Caco-2 (cell line): Measurements from ENCODE around the gene FGF5. TPM values are rescaled to one million over a fixed set of nuclear protein-coding genes. Genes with fewer than 3 reads are reported as not detected.
A peak's percentile ranks its signal among the peaks of the same experiment; 100 is the strongest.

ENCODE experiments used
- BruUV-seq: library from RNA; stranded (reverse); fragments of 400-500 nt; replicated peaks from 2 replicates; lab custom pipeline; 2021; lab: Mats Ljungman, UMichigan
- CTCF ChIA-PET: fragments of 300-600 bp; sonication (Branson Sonifier 250); formaldehyde crosslinking; loops from one replicate; lab custom pipeline; 2022; ENCODE audit warnings: antibody characterized with exemption; lab: Charles Lee
- POLR2A ChIA-PET: fragments of 300-600 bp; sonication (Branson Sonifier 250); formaldehyde crosslinking; loops from one replicate; lab custom pipeline; 2022; ENCODE audit warnings: antibody characterized with exemption; lab: Charles Lee
- DNase-seq, 2 experiments: peaks; one replicate each; pipeline versions ENCODE4 v3.0.0 to v3.0.0-alpha.2; 2020 to 2022
- H3K27me3 ChIP-seq: replicated peaks from 2 replicates; pipeline ENCODE4 v1.6.0; 2011; ENCODE audit warnings: low read length; ENCODE audit not compliant: control insufficient read depth, insufficient read depth
- H3K36me3 ChIP-seq: 2 replicates; pipeline ENCODE4 v1.5.1; 2011; ENCODE audit warnings: low read length; ENCODE audit not compliant: control insufficient read depth, insufficient read depth
- H3K4me1 ChIP-seq: fragments of 250-450 bp; sonication (Bioruptor Pico); 2 replicates; pipeline ENCODE4 v1.5.1; 2020; ENCODE audit warnings: mild to moderate bottlenecking
- H3K4me3 ChIP-seq: 2 replicates; pipeline ENCODE4 v1.5.1; 2011; ENCODE audit warnings: low read depth, mild to moderate bottlenecking, control low read depth, low read length
- H3K9me3 ChIP-seq: fragments of 250-450 bp; sonication (Bioruptor Pico); 2 replicates; pipeline ENCODE4 v1.5.1; 2020; ENCODE audit warnings: mild to moderate bottlenecking, moderate library complexity
- H3K27ac Mint-ChIP-seq: one replicate; pipeline ENCODE4 v1.8.0; 2022; ENCODE audit warnings: mixed read lengths; ENCODE audit not compliant: unreplicated experiment
- H3K27me3 Mint-ChIP-seq: one replicate; pipeline ENCODE4 v1.8.0; 2022; ENCODE audit warnings: mixed read lengths; ENCODE audit not compliant: insufficient read depth, unreplicated experiment
- H3K36me3 Mint-ChIP-seq: one replicate; pipeline ENCODE4 v1.8.0; 2022; ENCODE audit warnings: mild to moderate bottlenecking, mixed read lengths; ENCODE audit not compliant: insufficient read depth, unreplicated experiment
- H3K4me1 Mint-ChIP-seq: one replicate; pipeline ENCODE4 v1.8.0; 2022; ENCODE audit warnings: low read depth, mixed read lengths; ENCODE audit not compliant: unreplicated experiment
- H3K4me3 Mint-ChIP-seq: one replicate; pipeline ENCODE4 v1.8.0; 2022; ENCODE audit warnings: mild to moderate bottlenecking, moderate library complexity, mixed read lengths; ENCODE audit not compliant: unreplicated experiment
- H3K9me3 Mint-ChIP-seq: one replicate; pipeline ENCODE4 v1.8.0; 2022; ENCODE audit warnings: mixed read lengths; ENCODE audit not compliant: unreplicated experiment
- intact Hi-C: fragments of 100-400 bp; cut with micrococcal nuclease; formaldehyde crosslinking; loops from one replicate; pipeline ENCODE4 v1.10.0; 2022; ENCODE audit not compliant: unreplicated experiment
- total RNA-seq: library from RNA; stranded (reverse); gene quantifications from 2 replicates; pipeline ENCODE4 v1.2.3, GENCODE V29; 2022
- TF ChIP-seq, protein P1 (sequence below), 2 experiments: fragments of 200-600 bp in 1 of 2; IDR thresholded peaks; 1 replicate in 1 of 2; 2 replicates in 1 of 2; pipeline versions ENCODE4 v1.5.1 to v1.8.0; 2011 to 2022; ENCODE audit warnings: antibody characterized with exemption in 1 of 2, control low read depth in 1 of 2, inconsistent platforms in 1 of 2, low read depth in 1 of 2, low read length in 1 of 2, mild to moderate bottlenecking in 1 of 2, moderate library complexity in 1 of 2; ENCODE audit not compliant: insufficient read depth in 1 of 2, severe bottlenecking in 1 of 2, unreplicated experiment in 1 of 2

Gene FGF5
- total RNA-seq, 1 experiment from 2014 or later: not detected

DNA sequence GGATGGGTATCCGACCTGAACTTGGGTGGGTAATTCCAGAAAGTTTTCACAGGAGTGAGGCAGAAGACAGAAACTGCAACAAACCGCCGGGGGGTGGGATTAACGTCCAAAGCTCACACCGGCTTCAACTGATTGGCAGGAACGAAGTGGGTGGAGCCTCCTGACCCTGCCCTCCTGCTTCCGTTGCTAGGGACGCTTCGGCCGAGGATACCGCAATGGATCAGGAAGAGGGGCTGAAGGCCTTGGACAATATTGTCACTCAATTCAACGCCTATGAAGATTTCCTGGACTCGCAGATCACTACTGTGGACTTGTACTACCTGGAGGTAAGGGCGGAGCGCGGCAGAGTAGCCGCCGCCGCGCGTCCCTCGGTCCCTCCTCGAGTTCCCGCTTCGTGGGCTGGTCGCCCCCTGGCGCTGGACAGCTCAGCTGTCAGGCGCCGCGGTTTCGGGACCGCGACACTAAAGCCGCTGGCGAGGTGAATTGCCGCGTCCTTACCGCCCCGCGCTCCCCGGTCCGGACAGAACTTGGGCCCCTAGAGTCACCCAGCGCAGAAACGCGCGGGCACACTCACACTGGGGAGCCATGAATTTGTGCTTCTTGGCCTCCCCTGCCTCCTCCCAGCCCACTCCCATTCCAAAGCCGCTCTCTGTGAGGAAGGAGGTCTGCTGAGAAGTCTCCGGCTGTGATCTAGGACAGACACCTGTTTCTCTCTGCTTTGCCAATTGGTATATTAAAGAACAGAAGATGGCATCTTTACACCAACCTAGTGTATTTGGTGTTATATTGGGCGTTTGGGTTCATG, 69.3 kb downstream of the FGF5 start, which contains the start of gene CFAP299:
TSS of gene CFAP299 (plus strand) at position 177 of the 805 bp plus-strand sequence.
- no peaks in the 10 kb centered on the region for H3K4me1 Mint-ChIP-seq
- BruUV-seq: no TSS peak
- DNase-seq: peak; percentile 85 to 88
- H3K27ac Mint-ChIP-seq: no peak within 1 kb of the TSS
- H3K4me3 Mint-ChIP-seq: peak within 1 kb of the TSS; percentile 78
- CTCF ChIA-PET: interaction anchor here (0.5 to 0.9 kb wide), 2 partner anchors 27 to 695 kb away, joined by 3 to 4 read pairs; partner anchors contain the start of gene BMP3
- H3K27me3 Mint-ChIP-seq: no peaks in the 10 kb centered on the region
- peaks cover 4% of the 10 kb centered on the region for H3K36me3 Mint-ChIP-seq
- intact Hi-C loops: loop anchor here (1.0 to 2.0 kb wide), 2 partner anchors 115 to 1383 kb away; no protein-coding TSS in a partner anchor
- Histone ChIP-seq H3K27me3 (no peaks in the 10 kb centered on the region; the same call in 1 of the 2 replicates), H3K36me3 (no peaks in the 10 kb centered on the region), H3K4me3 (peak within 1 kb of the TSS; percentile 74), H3K4me1 (peaks cover 4% of the 10 kb centered on the region), H3K9me3 (no peaks in the 10 kb centered on the region)
- H3K9me3 Mint-ChIP-seq: no peaks in the 10 kb centered on the region
- POLR2A ChIA-PET: no interaction called here
- TF ChIP-seq, protein P1, sequence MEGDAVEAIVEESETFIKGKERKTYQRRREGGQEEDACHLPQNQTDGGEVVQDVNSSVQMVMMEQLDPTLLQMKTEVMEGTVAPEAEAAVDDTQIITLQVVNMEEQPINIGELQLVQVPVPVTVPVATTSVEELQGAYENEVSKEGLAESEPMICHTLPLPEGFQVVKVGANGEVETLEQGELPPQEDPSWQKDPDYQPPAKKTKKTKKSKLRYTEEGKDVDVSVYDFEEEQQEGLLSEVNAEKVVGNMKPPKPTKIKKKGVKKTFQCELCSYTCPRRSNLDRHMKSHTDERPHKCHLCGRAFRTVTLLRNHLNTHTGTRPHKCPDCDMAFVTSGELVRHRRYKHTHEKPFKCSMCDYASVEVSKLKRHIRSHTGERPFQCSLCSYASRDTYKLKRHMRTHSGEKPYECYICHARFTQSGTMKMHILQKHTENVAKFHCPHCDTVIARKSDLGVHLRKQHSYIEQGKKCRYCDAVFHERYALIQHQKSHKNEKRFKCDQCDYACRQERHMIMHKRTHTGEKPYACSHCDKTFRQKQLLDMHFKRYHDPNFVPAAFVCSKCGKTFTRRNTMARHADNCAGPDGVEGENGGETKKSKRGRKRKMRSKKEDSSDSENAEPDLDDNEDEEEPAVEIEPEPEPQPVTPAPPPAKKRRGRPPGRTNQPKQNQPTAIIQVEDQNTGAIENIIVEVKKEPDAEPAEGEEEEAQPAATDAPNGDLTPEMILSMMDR (IDR thresholded peaks at IDR 0.05; ENCODE audit: insufficient read depth in 1 of 2, low read depth in 1 of 2, low read length in 1 of 2, severe bottlenecking in 1 of 2, unreplicated experiment in 1 of 2): peak; percentile 53 to 72

DNA sequence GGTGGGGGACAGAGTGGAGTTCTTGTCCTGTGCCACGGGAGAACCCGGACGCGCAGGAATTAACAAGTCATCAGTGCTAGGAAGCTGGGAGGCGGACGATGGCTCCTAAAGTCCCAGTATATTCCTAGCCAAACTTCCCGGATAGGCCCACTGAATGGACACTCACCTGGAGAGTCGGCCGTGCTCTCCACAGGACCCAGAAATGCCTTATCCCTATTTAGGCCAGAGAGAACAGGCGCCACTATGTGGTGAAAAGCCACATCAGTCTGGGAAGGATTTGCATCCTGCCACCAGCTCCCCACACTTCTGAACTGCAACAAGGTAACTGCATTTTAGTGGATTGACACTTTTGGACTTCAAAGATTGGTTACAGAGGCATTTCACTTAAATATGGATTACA, 70.1 kb downstream of the FGF5 start:
- Histone ChIP-seq H3K4me1 (peaks cover 4% of the 10 kb centered on the region), H3K9me3 (no peaks in the 10 kb centered on the region), H3K4me3 (no peak overlapping the region), H3K27me3 (no peaks in the 10 kb centered on the region; the same call in 1 of the 2 replicates), H3K36me3 (no peaks in the 10 kb centered on the region)
- POLR2A ChIA-PET: no interaction called here
- TF ChIP-seq, protein P1 (IDR thresholded peaks at IDR 0.05; ENCODE audit: insufficient read depth in 1 of 2, low read depth in 1 of 2, low read length in 1 of 2, severe bottlenecking in 1 of 2, unreplicated experiment in 1 of 2): peak in 1 of 2 experiments; percentile 17
- BruUV-seq: no TSS peak
- peak overlapping the region; percentile 78 for H3K4me3 Mint-ChIP-seq
- H3K4me1 Mint-ChIP-seq: no peaks in the 10 kb centered on the region
- H3K36me3 Mint-ChIP-seq: peaks cover 4% of the 10 kb centered on the region
- intact Hi-C loops: loop anchor here (1.0 to 2.0 kb wide), 2 partner anchors 116 to 1384 kb away; no protein-coding TSS in a partner anchor
- peak; percentile 32 to 37 for DNase-seq
- no peaks in the 10 kb centered on the region for H3K9me3 Mint-ChIP-seq
- CTCF ChIA-PET: interaction anchor here (0.6 kb wide), 1 partner anchor 135 kb away, joined by 4 read pairs; no protein-coding TSS in a partner anchor
- H3K27me3 Mint-ChIP-seq: no peaks in the 10 kb centered on the region
- H3K27ac Mint-ChIP-seq: no peak overlapping the region

DNA sequence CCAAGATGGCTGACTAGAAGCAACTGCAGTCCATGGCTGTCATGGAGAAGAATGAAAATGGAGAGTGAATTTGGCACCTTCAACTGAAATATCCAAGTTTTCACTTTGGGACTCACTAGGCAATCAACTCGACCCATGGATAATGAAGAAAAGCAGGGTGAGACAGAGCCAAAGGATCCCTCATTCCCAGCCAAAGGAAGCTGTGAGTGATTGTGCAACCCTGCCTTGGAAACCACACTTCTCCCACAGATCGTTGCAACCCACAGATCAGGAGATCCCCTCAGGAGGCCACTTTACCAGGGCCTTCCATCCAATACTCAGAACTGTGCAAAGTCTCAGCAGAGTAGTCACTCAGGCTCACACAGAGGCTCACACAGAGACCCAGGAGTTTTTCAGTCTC, 73.6 kb downstream of the FGF5 start:
- CTCF ChIA-PET: no interaction called here
- Histone ChIP-seq H3K27me3 (no peaks in the 10 kb centered on the region; the same call in 1 of the 2 replicates), H3K9me3 (no peaks in the 10 kb centered on the region), H3K4me3 (no peak overlapping the region), H3K4me1 (peaks cover 4% of the 10 kb centered on the region), H3K36me3 (no peaks in the 10 kb centered on the region)
- TF ChIP-seq, protein P1 (IDR thresholded peaks at IDR 0.05; ENCODE audit: insufficient read depth in 1 of 2, low read depth in 1 of 2, low read length in 1 of 2, severe bottlenecking in 1 of 2, unreplicated experiment in 1 of 2): no peak
- no TSS peak for BruUV-seq
- H3K27ac Mint-ChIP-seq: no peak overlapping the region
- no peaks in the 10 kb centered on the region for H3K4me1 Mint-ChIP-seq
- peaks cover 4% of the 10 kb centered on the region for H3K36me3 Mint-ChIP-seq
- no peaks in the 10 kb centered on the region for H3K27me3 Mint-ChIP-seq
- POLR2A ChIA-PET: no interaction called here
- no peak overlapping the region for H3K4me3 Mint-ChIP-seq
- peaks cover 11% of the 10 kb centered on the region for H3K9me3 Mint-ChIP-seq
- intact Hi-C loops: no loop called here
- no peak for DNase-seq
